HG02943 (cell line): Measurements from ENCODE around the gene EFCAB8.

Source experiments
- ATAC-seq: cut with Tn5 transposase; IDR thresholded peaks from one replicate; pipeline ENCODE4 v1.9.1; 2021; ENCODE audit warnings: mild to moderate bottlenecking, low read depth, moderate library complexity; ENCODE audit not compliant: unreplicated experiment

The EFCAB8 gene

DNA sequence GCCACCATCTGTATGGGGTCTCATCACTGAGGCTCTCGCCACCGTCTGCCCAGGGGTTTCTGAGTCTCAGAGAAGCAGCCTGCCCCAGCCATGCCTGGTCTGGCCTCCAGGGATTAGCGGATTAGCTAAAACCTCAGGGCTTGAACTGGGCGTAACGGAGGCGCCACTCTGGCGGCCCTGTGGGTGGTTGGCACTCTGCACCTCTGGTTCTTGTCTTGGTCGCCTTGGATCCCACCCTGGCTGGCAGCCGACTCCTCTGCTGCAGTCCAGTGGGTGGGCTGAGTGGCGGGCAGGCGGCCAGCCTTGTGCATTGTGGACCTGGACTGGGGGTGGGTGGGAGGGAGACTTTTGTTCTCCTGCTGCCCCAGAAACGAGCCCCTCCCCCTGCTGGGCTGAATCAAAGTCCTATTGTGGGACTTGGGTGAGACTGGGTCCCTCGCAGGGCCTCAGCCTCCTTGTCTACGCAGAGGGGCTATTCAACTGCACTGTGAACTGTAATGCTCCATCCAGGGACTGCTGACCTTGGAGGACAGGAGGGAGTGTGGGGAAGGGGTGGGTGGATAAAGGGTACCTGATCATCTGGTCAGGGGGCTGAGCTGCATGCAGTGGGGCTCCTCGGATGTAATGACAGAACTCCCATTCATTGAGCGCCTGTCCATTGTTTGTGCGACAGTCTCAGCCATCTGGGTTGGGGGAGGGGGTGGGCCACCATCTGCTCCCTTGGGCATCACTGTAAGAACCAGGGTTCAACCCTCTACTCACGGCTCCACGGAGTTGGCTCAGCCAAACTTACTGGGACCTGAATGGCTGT lies 121.6 kb downstream of the EFCAB8 start:
- ATAC-seq, result no peak

GRCh38 chr20:32980990-32981389 lies 122.3 kb downstream of the EFCAB8 start:
- no peak for ATAC-seq

DNA sequence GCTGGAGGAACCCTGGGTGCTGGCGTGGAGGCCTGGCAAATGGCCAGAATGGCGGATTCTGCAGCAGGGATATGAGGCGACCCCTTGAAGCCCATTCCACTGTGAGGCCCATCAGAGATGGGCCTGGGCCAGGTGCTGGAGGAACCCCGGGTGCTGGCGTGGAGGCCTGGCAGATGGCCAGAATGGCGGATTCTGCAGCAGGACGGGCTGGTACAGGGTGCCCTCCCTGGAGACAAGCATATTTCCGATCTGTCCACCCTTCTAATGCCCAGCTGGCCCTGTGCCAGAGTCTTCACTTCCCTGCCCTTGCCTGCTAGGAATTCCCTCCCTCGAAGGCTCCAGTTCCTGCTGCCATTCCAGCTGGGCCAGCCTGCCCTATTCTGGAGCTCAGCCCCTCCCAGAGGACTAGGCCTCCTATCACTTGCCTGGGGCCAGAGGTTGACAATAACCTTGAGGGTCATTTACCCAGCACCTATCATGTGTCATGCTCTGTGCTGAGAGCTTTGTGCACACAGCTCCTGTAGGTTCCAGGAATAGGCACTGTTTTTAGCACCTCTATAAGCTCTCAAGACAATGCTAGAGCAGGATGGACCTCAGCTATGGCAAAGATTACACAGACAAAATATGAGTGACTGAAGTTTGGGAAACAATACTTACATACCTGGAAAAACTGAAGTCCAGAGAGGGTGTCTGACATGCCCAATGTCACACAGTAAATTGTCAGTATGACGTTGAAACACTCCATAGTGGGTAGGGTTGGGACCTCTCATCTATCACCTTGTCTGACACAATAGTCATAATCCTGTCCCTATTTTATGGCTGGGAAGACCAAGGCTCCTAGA lies 124.1 kb downstream of the EFCAB8 start:
- no peak for ATAC-seq

- ATAC-seq, result no peak
These were observed 124.9 kb downstream of the EFCAB8 start for GRCh38 chr20:32983459-32984112.

DNA sequence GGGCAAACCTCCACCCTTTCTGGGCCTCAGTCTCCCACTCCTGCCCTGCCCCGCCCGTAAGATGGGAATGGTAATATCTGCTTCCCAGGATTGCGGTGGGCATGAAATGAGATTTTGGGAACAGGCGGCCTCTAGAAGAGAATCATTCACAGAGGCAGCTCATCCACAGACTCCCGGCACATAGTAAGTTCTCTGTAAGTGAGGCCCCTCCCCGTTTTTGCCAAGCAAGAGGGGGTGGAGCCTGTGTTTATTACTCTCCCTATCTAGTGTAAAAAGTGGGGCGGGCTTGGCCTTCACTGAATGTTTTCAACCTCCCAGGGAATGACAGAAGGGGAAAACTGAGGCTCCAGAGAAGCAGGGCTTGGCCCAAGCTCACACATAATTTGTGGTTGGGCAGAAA lies 125.5 kb downstream of the EFCAB8 start:
- no peak for ATAC-seq

GRCh38 chr20:32984631-32985354 lies 126.1 kb downstream of the EFCAB8 start:
- no peak for ATAC-seq

- ATAC-seq, result no peak
These were observed 126.9 kb downstream of the EFCAB8 start for GRCh38 chr20:32985596-32985995.

DNA sequence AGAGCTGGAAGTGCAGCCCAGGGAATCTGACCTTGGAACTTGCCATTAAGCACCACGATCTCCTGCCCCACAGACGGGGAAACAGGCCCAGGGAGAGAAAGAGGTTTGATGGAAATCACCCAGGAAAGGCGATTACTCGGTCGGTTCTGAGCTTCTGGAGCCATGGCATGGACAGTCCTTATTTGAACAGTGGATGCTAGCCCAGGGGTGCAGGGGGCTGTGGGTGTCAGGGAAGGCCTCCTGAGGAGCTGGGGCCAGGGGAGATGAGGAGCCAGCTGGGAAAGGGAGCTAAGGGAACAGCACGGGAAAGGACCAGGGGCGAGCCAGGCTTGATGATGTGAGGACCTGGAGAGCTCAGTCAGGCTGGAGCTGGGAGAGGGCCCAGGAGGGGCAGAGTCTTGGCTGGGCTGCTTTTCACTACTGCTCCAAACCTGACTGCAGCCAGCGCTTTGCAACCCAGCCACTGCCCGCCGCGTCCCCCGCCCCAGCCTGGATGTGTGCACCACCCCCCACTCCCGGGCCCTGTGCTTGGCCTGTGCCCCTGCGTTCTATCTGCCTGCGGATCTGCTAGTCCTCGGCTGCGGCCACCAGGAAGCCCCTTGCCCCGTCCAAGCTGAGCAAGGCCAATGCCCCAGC lies 127.7 kb downstream of the EFCAB8 start:
- no peak for ATAC-seq

GRCh38 chr20:32987044-32987825 lies 128.5 kb downstream of the EFCAB8 start:
- no peak for ATAC-seq

GRCh38 chr20:32988008-32988407 lies 129.3 kb downstream of the EFCAB8 start:
- ATAC-seq, result no peak

DNA sequence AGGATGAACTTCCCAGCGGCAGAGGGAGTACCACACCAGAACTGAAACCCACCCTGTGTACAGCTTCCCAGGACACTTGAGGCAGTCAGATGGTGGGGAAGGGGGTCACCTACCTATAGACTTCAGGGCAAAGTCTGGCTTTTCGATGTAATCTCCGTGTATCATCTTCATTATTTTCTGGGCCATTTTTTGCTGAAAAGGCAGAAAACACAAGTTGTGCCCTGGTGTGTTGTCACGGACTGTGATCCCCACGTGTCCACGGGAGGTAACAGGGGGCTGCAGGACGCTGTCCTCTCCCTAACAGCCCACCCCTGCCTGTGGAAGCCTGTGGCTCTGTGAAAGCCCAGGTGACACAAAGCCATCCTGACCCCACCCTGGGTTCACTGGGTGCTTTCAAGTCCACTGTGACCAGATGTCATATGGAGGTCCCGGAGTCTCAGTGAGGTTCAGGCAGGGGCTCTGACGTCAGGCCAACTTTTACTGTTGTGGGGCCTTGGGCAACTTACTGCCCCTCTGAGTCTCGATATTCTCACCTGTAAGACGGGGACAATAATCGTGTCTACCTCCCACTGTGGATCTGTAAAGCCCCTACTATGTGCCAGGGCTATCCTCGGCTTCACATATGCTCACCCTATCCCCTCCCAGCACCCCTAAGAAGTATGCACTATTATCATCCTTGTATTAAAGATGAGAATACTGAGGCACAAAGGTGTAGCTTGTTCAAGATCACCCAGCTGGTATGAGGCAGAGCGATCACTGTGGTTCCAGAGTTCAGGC lies 131.0 kb downstream of the EFCAB8 start:
- ATAC-seq, result no peak

- no peak for ATAC-seq
These were observed 131.7 kb downstream of the EFCAB8 start for GRCh38 chr20:32990426-32990825.

GRCh38 chr20:32991383-32991782 lies 132.7 kb downstream of the EFCAB8 start:
- no peak for ATAC-seq

- ATAC-seq, result no peak
These were observed 133.3 kb downstream of the EFCAB8 start for GRCh38 chr20:32991792-32992641.

DNA sequence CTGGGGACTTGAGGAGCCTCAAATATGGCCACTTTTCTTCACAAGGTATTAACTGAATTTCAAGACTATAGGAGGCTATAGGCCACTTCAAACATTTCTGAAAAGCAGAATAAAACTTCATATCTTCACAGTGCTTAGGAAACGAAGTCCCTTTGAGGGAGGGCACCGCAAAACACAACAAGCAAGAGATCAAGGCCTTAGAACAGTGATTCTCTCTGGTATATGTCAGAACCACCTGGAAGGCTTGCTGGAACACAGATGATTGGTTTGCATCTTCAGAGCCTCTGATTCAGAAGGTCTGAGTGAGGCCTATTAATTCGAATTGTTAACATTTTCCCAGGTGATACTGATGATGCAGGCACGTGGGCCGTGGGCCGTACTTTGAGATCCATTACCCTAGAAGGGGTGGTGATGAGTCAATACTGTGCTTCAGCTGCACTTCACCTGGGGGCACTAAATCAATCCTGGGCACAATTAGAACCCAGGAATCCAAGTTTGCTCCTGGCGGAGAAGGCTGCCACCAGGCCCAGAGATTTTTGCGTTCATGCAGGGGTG lies 134.8 kb downstream of the EFCAB8 start:
- ATAC-seq, result no peak

GRCh38 chr20:32995802-32996201 lies 137.1 kb downstream of the EFCAB8 start:
- ATAC-seq, result no peak

- ATAC-seq, result no peak
These were observed 138.7 kb downstream of the EFCAB8 start for GRCh38 chr20:32997431-32997830.
